ENCODE measurements around the gene NBEAL2. TPM values are rescaled to one million over a fixed set of nuclear protein-coding genes. Genes with fewer than 3 reads are reported as not detected.

The NBEAL2 gene
- total and polyA plus RNA-seq, 10 of the 15 experiments (the other 5 are each of a cell fraction or from before 2014, with no cell fraction given): 0.07 to 127 (median 29.4) TPM

DNA sequence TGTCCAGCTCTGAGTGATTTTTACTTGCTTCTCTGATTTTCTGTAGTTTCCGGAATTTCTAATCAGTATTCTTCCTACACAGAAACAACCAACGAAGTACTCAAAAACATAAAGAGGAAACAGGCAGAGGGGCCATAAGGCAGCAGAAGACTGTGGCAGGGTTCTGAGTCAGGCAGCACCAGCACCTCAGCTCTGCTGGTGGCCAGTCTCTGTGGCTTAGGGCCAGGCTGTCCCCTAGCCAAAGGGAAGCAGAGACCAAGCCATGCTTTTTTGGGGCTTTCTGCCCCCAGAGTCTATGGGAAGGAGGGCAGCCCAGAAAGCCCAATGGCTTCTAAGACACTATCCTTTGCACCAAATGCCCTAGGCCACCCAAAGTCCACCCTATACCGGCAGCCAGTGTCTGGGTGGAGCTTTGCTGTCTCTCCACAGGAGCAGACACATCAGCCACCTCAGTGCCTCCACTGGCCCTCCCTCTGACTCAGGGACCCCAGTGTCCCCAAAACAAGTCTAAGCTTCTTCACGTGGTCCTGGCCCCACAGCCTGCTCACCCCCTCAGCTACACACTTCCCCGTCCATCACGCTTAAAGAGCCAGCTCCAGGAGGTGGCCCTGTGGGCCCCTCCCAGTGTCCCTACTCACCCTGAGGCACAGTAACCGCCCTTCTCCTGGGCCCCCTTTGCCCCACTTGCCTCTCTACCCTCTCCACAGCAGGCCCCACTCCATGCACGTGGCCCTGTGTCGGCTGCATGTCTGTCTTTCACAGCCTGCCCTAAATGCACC is 49.1 kb upstream of the NBEAL2 start:
- no peaks in the 10 kb centered on the region for H4K20me1 ChIP-seq (ENCODE audit: control insufficient read depth, insufficient read depth)
- ChIA-PET SMC1A (ENCODE audit: uncharacterized antibody, unreplicated experiment) (interaction anchor here (1.1 to 17.5 kb wide), 9 partner anchors 11 to 115 kb away, joined by 3 to 298 read pairs (median 6); partner anchors contain the start of genes CCDC12 and NBEAL2), POLR2A (interaction anchor here (0.7 to 12.6 kb wide), 14 partner anchors 12 to 450 kb away, joined by 3 to 163 read pairs (median 5); partner anchors contain the start of genes CCDC12 and PTPN23), RAD21 (ENCODE audit: unreplicated experiment) (interaction anchor here (0.9 to 5.3 kb wide), 11 partner anchors 14 to 57 kb away, joined by 3 to 48 read pairs (median 4); partner anchors contain the start of genes CCDC12 and NBEAL2), CTCF (interaction anchor here (1.1 to 7.2 kb wide), 10 partner anchors 11 to 64 kb away, joined by 3 to 27 read pairs (median 4); no protein-coding TSS in a partner anchor)
- H3K27me3 ChIP-seq (replicated peaks in 1 of 2; ENCODE audit: control insufficient read depth in 2 of 2, insufficient read depth in 2 of 2, low read length in 1 of 2): no peaks in the 10 kb centered on the region
- intact Hi-C loops (cut with micrococcal nuclease; ENCODE audit: unreplicated experiment) (no loop called here), in situ Hi-C loops (cut with MboI) (no loop called here)
- 52% methylated on average over 9 of the region's 9 CpGs for WGBS (ENCODE audit: insufficient coverage, insufficient replicate concordance, low lambda C conversion rate, missing lambda C conversion rate)
- FAIRE-seq (no peak), ATAC-seq (no peak), DNase-seq (ENCODE audit: low read depth, low spot score) (no peak)
- no peak overlapping the region for H3K4me3 ChIP-seq
- H3K27ac ChIP-seq (ENCODE audit: control insufficient read depth, insufficient read depth): peak overlapping the region; percentile 94
- peaks cover 14% of the 10 kb centered on the region for H3K9me3 ChIP-seq (replicated peaks; ENCODE audit: control insufficient read depth, insufficient read depth, low read length)
- peak overlapping the region; percentile 46 for H3K4me2 ChIP-seq (ENCODE audit: control insufficient read depth, insufficient read depth)
- peaks cover 12 to 36% of the 10 kb centered on the region in 2 experiments for H3K36me3 ChIP-seq (ENCODE audit: control insufficient read depth in 2 of 2, insufficient read depth in 2 of 2, low read length in 1 of 2)
- H3K79me2 ChIP-seq (ENCODE audit: control insufficient read depth, insufficient read depth, low read length): peaks cover 65% of the 10 kb centered on the region
- no peak overlapping the region for H2AFZ ChIP-seq (ENCODE audit: control insufficient read depth, low read depth, low read length)
- peaks cover 79% of the 10 kb centered on the region for H3K4me1 ChIP-seq (ENCODE audit: control insufficient read depth, insufficient read depth, low read length)
- H3K9ac ChIP-seq (ENCODE audit: control insufficient read depth, insufficient read depth, low read length): peak overlapping the region; percentile 17
- BruUV-seq (replicated peaks): no TSS peak
- TF ChIP-seq NFIC (IDR thresholded peaks at IDR 0.05; ENCODE audit: low read depth, low read length): no peak
- TF ChIP-seq CREB1 (IDR thresholded peaks at IDR 0.05; ENCODE audit: low read depth): no peak
- no peak for TF ChIP-seq TCF12 (IDR thresholded peaks at IDR 0.05; ENCODE audit: low read depth, low read length)
- peak; percentile 46; the same call in 1 of the 2 replicates for TF ChIP-seq POLR2A (IDR thresholded peaks at IDR 0.05; ENCODE audit: low read depth, low read length)
- TF ChIP-seq PAX5 (IDR thresholded peaks at IDR 0.05; ENCODE audit: borderline replicate concordance, low read depth, low read length): no peak
- TF ChIP-seq, protein P1, sequence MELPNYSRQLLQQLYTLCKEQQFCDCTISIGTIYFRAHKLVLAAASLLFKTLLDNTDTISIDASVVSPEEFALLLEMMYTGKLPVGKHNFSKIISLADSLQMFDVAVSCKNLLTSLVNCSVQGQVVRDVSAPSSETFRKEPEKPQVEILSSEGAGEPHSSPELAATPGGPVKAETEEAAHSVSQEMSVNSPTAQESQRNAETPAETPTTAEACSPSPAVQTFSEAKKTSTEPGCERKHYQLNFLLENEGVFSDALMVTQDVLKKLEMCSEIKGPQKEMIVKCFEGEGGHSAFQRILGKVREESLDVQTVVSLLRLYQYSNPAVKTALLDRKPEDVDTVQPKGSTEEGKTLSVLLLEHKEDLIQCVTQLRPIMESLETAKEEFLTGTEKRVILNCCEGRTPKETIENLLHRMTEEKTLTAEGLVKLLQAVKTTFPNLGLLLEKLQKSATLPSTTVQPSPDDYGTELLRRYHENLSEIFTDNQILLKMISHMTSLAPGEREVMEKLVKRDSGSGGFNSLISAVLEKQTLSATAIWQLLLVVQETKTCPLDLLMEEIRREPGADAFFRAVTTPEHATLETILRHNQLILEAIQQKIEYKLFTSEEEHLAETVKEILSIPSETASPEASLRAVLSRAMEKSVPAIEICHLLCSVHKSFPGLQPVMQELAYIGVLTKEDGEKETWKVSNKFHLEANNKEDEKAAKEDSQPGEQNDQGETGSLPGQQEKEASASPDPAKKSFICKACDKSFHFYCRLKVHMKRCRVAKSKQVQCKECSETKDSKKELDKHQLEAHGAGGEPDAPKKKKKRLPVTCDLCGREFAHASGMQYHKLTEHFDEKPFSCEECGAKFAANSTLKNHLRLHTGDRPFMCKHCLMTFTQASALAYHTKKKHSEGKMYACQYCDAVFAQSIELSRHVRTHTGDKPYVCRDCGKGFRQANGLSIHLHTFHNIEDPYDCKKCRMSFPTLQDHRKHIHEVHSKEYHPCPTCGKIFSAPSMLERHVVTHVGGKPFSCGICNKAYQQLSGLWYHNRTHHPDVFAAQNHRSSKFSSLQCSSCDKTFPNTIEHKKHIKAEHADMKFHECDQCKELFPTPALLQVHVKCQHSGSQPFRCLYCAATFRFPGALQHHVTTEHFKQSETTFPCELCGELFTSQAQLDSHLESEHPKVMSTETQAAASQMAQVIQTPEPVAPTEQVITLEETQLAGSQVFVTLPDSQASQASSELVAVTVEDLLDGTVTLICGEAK (IDR thresholded peaks at IDR 0.05; ENCODE audit: borderline replicate concordance): no peak
- TF ChIP-seq, protein P2, sequence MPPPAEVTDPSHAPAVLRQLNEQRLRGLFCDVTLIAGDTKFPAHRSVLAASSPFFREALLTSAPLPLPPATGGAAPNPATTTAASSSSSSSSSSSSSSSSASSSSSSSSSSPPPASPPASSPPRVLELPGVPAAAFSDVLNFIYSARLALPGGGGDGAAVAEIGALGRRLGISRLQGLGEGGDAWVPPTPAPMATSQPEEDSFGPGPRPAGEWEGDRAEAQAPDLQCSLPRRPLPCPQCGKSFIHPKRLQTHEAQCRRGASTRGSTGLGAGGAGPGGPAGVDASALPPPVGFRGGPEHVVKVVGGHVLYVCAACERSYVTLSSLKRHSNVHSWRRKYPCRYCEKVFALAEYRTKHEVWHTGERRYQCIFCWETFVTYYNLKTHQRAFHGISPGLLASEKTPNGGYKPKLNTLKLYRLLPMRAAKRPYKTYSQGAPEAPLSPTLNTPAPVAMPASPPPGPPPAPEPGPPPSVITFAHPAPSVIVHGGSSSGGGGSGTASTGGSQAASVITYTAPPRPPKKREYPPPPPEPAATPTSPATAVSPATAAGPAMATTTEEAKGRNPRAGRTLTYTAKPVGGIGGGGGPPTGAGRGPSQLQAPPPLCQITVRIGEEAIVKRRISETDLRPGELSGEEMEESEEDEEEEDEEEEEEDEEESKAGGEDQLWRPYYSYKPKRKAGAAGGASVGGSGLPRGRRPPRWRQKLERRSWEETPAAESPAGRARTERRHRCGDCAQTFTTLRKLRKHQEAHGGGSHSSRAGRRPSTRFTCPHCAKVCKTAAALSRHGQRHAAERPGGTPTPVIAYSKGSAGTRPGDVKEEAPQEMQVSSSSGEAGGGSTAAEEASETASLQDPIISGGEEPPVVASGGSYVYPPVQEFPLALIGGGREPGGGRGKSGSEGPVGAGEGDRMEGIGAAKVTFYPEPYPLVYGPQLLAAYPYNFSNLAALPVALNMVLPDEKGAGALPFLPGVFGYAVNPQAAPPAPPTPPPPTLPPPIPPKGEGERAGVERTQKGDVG (CRISPR knock-in tag; IDR thresholded peaks at IDR 0.05): no peak
- TF ChIP-seq RUNX3 (IDR thresholded peaks at IDR 0.05; ENCODE audit: low read length): 0 out of 2 replicates have a peak, but pooled peaks have one; percentile 22
- TF ChIP-seq PML (IDR thresholded peaks at IDR 0.05; ENCODE audit: low read length): no peak

Data from GM12878 (cell line).